Testis (tissue), 2 donors: ENCODE measurements around the gene ASXL2.

Source experiments
- POLR2A ChIP-seq: fragments of 450-650 bp; IDR thresholded peaks from one replicate; pipeline ENCODE4 v1.6.1; 2017; ENCODE audit warnings: antibody characterized with exemption, mild to moderate bottlenecking, moderate library complexity
- TF ChIP-seq, protein P1 (sequence below), 3 experiments: fragments of 450-650 bp in 2 of 3; fragments of 200-600 bp in 1 of 3; sonication (generic) in 1 of 3; IDR thresholded peaks; one replicate each; pipeline ENCODE4 v1.5.1; 2016 to 2019; ENCODE audit warnings: antibody characterized with exemption in 3 of 3, mild to moderate bottlenecking in 2 of 3, moderate library complexity in 1 of 3

DNA sequence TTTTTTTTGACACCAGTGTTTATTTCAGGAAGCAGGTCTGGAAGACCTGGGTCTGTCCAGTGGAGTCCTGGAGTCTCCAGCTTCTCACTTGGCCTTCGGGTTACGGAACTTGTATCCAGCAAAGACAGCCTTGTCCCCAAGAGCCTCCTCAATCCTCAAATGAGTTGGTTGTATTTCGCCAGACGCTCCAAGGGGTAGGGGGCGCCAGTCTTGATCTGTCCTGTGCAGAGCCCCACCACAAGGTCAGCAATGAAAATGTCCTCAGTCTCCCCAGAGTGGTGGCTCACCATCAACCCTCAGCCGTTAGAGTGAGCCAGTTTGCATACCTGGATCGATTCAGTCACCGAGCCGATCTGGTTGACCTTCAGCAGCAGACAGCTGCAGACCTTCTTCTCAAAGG is 21.9 kb downstream of the ASXL2 start:
- TF ChIP-seq, protein P1, sequence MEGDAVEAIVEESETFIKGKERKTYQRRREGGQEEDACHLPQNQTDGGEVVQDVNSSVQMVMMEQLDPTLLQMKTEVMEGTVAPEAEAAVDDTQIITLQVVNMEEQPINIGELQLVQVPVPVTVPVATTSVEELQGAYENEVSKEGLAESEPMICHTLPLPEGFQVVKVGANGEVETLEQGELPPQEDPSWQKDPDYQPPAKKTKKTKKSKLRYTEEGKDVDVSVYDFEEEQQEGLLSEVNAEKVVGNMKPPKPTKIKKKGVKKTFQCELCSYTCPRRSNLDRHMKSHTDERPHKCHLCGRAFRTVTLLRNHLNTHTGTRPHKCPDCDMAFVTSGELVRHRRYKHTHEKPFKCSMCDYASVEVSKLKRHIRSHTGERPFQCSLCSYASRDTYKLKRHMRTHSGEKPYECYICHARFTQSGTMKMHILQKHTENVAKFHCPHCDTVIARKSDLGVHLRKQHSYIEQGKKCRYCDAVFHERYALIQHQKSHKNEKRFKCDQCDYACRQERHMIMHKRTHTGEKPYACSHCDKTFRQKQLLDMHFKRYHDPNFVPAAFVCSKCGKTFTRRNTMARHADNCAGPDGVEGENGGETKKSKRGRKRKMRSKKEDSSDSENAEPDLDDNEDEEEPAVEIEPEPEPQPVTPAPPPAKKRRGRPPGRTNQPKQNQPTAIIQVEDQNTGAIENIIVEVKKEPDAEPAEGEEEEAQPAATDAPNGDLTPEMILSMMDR (IDR thresholded peaks at IDR 0.05): no peak
- TF ChIP-seq POLR2A: no peak
